HL-60 (cell line): ENCODE results near the gene ARFGEF2.

Source experiments
- DNase-seq, 2 experiments: peaks; one replicate each; pipeline ENCODE4 v3.0.0-alpha.2; 2010 to 2020; ENCODE audit warnings: low read depth in 1 of 2, low spot score in 1 of 2
- H3K27ac ChIP-seq: fragments of 250-450 bp; sonication (Bioruptor Pico); replicated peaks from 2 replicates; pipeline ENCODE4 v1.5.1; 2020; ENCODE audit warnings: mild to moderate bottlenecking, moderate library complexity
- H3K27me3 ChIP-seq: fragments of 250-450 bp; sonication (Bioruptor Pico); 2 replicates; pipeline ENCODE4 v1.5.1; 2021; ENCODE audit warnings: mild to moderate bottlenecking, moderate library complexity; ENCODE audit not compliant: insufficient read depth, poor library complexity, severe bottlenecking
- H3K4me3 ChIP-seq: replicated peaks from 2 replicates; pipeline ENCODE4 v1.5.1; 2011; ENCODE audit warnings: mild to moderate bottlenecking, control low read depth, low read length; ENCODE audit not compliant: insufficient read depth
- CTCF ChIP-seq: IDR thresholded peaks from one replicate; pipeline ENCODE4 v1.5.1; 2011; ENCODE audit warnings: low read length, control low read depth, inconsistent platforms; ENCODE audit not compliant: insufficient read depth
- GABPA ChIP-seq: IDR thresholded peaks from 2 replicates; pipeline ENCODE4 v1.6.1; 2012; ENCODE audit warnings: low read depth
- POLR2AphosphoS5 ChIP-seq: IDR thresholded peaks from 2 replicates; pipeline ENCODE4 v1.6.1; 2012; ENCODE audit warnings: low read depth
- SPI1 ChIP-seq: IDR thresholded peaks from 2 replicates; pipeline ENCODE4 v1.6.1; 2012; ENCODE audit warnings: low read depth, mild to moderate bottlenecking, borderline replicate concordance
- TF ChIP-seq, protein P1 (sequence below): IDR thresholded peaks from 2 replicates; pipeline ENCODE4 v1.6.1; 2012; ENCODE audit warnings: low read depth; ENCODE audit not compliant: insufficient replicate concordance

ARFGEF2 gene

DNA sequence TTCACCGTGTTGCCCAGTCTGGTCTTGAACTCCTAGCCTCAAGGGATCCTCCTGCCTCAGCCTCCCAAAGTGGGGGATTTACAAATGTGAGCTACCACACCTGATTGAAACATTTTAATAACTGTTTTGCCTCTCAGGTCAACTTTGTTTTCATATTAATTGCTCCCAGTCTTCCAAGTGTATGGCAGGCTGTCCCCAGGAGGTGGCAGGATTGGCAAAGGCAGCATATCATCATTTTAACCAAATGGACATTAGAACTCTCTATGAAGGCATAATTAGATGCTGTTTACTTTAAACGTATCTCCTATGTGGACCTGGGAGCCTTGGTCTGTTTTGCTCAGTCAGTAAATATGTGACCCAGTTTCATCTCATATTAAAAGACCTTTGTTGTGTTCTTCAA is 65.4 kb downstream of the ARFGEF2 start:
- DNase-seq, result peak in 1 of 2 experiments; percentile 3
- Histone ChIP-seq H3K27ac (no peak overlapping the region), H3K4me3 (no peak overlapping the region), H3K27me3 (no peaks in the 10 kb centered on the region)
- no peak for TF ChIP-seq GABPA
- TF ChIP-seq CTCF, result peak; percentile 23

DNA sequence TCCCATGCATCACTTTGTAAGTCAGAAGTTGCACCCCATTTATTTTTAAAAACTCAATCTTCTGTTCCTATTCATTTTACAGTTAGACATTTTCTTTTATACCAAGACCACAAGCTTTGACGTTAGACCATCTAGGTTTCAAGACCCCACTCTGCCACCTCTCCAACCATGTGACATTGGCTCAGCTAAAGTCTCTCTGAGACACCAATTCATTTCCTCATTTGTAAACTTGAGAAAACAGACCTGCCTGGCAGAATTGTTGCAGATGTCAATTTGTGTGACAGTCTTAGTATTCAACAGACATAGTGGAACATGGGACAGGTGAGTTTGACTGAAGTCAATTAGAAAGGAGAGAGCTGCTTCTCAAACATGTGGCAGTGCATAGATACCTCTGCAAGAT is 69.0 kb downstream of the ARFGEF2 start:
- no peaks in the 10 kb centered on the region for H3K27me3 ChIP-seq
- TF ChIP-seq GABPA (no peak), SPI1 (peak; percentile 69; the same call in 1 of the 2 replicates)
- H3K4me3 ChIP-seq, result no peak overlapping the region
- DNase-seq, result peak in 1 of 2 experiments; percentile 52
- peak overlapping the region; percentile 41 for H3K27ac ChIP-seq

DNA sequence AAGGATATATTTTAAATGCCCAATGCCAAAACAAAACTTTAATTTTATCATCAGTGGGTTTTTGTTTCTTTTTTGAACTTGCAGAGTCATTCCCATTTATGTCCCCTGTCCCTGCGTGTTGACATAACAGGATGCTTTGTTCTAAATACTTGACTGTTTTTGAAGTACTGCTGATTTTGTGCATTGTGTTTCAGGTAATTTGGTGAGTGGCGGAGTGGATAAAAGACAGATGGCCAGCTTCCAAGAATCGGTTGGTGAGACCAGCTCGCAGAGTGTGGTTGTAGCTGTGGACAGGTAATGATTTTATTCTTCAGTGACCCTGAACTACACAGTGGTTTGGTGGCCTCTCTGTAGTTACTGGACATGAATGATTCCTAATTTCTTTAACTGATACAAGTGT is 74.1 kb downstream of the ARFGEF2 start:
- TF ChIP-seq POLR2AphosphoS5 (no peak), GABPA (no peak), CTCF (no peak), SPI1 (no peak)
- TF ChIP-seq, protein P1, sequence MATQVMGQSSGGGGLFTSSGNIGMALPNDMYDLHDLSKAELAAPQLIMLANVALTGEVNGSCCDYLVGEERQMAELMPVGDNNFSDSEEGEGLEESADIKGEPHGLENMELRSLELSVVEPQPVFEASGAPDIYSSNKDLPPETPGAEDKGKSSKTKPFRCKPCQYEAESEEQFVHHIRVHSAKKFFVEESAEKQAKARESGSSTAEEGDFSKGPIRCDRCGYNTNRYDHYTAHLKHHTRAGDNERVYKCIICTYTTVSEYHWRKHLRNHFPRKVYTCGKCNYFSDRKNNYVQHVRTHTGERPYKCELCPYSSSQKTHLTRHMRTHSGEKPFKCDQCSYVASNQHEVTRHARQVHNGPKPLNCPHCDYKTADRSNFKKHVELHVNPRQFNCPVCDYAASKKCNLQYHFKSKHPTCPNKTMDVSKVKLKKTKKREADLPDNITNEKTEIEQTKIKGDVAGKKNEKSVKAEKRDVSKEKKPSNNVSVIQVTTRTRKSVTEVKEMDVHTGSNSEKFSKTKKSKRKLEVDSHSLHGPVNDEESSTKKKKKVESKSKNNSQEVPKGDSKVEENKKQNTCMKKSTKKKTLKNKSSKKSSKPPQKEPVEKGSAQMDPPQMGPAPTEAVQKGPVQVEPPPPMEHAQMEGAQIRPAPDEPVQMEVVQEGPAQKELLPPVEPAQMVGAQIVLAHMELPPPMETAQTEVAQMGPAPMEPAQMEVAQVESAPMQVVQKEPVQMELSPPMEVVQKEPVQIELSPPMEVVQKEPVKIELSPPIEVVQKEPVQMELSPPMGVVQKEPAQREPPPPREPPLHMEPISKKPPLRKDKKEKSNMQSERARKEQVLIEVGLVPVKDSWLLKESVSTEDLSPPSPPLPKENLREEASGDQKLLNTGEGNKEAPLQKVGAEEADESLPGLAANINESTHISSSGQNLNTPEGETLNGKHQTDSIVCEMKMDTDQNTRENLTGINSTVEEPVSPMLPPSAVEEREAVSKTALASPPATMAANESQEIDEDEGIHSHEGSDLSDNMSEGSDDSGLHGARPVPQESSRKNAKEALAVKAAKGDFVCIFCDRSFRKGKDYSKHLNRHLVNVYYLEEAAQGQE, result no peak
- Histone ChIP-seq H3K27ac (no peak overlapping the region), H3K4me3 (no peak overlapping the region), H3K27me3 (no peaks in the 10 kb centered on the region)
- DNase-seq, result no peak

DNA sequence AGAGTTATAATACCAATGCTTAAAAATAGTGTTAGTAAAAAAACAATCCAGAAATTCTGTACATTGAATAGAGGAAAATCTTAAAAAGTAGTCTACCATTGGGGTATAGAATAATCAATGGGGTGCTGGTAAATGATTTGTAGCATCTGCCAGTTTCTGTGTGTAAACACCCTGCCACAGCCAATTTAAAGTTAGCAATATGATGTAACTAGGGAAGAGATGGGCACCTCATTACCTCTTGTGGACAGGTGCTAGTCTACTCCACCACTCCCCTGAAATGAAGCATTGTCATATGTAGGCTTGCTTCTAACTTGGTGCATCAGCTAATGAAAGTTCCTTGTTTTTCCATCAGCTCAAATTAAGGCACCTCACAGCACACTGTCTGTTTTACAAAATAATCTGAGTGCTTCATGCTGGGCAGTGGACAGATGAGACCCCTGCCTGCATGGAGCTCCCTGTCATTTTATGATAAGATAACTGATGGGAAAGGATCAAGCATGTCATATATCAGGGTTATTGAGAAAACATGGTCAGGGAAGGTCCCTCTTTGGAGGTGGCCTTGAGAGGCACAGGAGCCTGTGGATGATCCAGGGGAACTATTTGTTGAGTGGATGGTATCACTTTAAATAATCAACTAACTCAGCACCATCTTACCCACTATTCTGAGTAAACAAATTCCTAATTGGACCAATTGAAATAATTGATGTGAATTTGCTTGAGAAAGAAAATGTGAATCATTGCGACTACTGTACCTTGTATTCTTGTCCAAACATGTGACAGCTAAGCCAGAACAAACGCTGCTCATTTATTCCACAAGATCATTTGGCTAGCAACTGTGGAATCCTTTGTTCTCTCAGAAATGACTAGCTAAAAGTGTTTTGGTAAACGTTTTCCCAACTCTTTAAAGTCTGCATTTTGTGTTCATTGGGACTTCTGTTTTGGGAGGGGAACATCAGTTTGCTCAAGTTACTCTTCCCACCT is 78.7 kb downstream of the ARFGEF2 start:
- Histone ChIP-seq H3K27me3 (no peaks in the 10 kb centered on the region), H3K27ac (no peak overlapping the region), H3K4me3 (no peak overlapping the region)
- no peak for DNase-seq
- TF ChIP-seq POLR2AphosphoS5 (no peak), GABPA (no peak), CTCF (no peak), SPI1 (no peak)
- TF ChIP-seq, protein P1, result no peak
